Thoracic aorta (tissue), 2 donors: ENCODE results near the gene TRNT1. TPM values are rescaled to one million over a fixed set of nuclear protein-coding genes. Genes with fewer than 3 reads are reported as not detected.

Source experiments
- ATAC-seq: fragments of 150-250 bp; one replicate; pipeline ENCODE4 v1.8.0; 2017; ENCODE audit warnings: low read depth; ENCODE audit not compliant: insufficient number of reproducible peaks, low FRiP score
- DNase-seq: peaks from one replicate; pipeline ENCODE4 v3.0.0-alpha.2; 2020; ENCODE audit warnings: low spot score
- H3K27ac ChIP-seq, 2 donors: fragments of 200-600 bp; sonication (generic); 1 replicate in 1 of 2; 2 replicates in 1 of 2; pipeline ENCODE4 v1.5.1; 2016; ENCODE audit warnings: mild to moderate bottlenecking in 2 of 2, moderate library complexity in 2 of 2
- H3K27me3 ChIP-seq: fragments of 200-600 bp; sonication (generic); replicated peaks from 2 replicates; pipeline ENCODE4 v1.6.0; 2016; ENCODE audit warnings: mild to moderate bottlenecking; ENCODE audit not compliant: insufficient read depth
- H3K36me3 ChIP-seq: fragments of 200-600 bp; sonication (generic); one replicate; pipeline ENCODE4 v1.5.1; 2016
- H3K4me1 ChIP-seq, 2 donors: fragments of 200-600 bp; sonication (generic); 1 replicate in 1 of 2; 2 replicates in 1 of 2; pipeline versions ENCODE4 v1.5.1 to v1.6.0; 2016; ENCODE audit warnings: low read depth in 2 of 2, mild to moderate bottlenecking in 1 of 2; ENCODE audit not compliant: control insufficient read depth in 1 of 2
- H3K4me3 ChIP-seq: fragments of 200-600 bp; sonication (generic); 2 replicates; pipeline ENCODE4 v1.5.1; 2016; ENCODE audit warnings: mild to moderate bottlenecking
- H3K9me3 ChIP-seq: fragments of 200-600 bp; sonication (generic); 2 replicates; pipeline ENCODE4 v1.5.1; 2016
- CTCF ChIP-seq: fragments of 200-600 bp; sonication (generic); IDR thresholded peaks from one replicate; pipeline ENCODE4 v1.5.1; 2019; ENCODE audit warnings: antibody characterized with exemption
- total RNA-seq, 2 donors: library from RNA; depleted of rRNA; stranded (reverse); fragments of >200 nt; gene quantifications; one replicate each; pipeline versions ENCODE4 v1.1.0 to v1.2.3, GENCODE V29; 2016

Gene TRNT1
- 10 to 100 TPM; 21.9 to 23.8 TPM for total RNA-seq

- no peaks in the 10 kb centered on the region for H3K9me3 ChIP-seq
- TF ChIP-seq CTCF = no peak
- H3K4me3 ChIP-seq = peak within 1 kb of the TSS; percentile 83
- DNase-seq (peak; percentile 93), ATAC-seq (peak; percentile 98)
- peaks cover 8 to 9% of the 10 kb centered on the region in 2 donors for H3K4me1 ChIP-seq
- H3K27ac ChIP-seq = peak within 1 kb of the TSS; percentile 80 to 88
- H3K27me3 ChIP-seq = no peaks in the 10 kb centered on the region
- H3K36me3 ChIP-seq = peaks cover 18% of the 10 kb centered on the region
Measured at GRCh38 chr3:3126477-3127431, at the start of gene TRNT1. TSS of gene TRNT1 (plus strand) at chr3:3126940. CDS start at chr3:3129041, 2,101 bp downstream.

GRCh38 chr3:3080309-3080708, 46.4 kb upstream of the TRNT1 start:
- no peak for TF ChIP-seq CTCF
- Histone ChIP-seq H3K9me3 (no peaks in the 10 kb centered on the region), H3K27me3 (no peaks in the 10 kb centered on the region), H3K4me3 (no peak overlapping the region), H3K27ac (no peak overlapping the region), H3K36me3 (no peaks in the 10 kb centered on the region), H3K4me1 (no peaks in the 10 kb centered on the region)
- ATAC-seq (no peak), DNase-seq (no peak)

- no peak for ATAC-seq
- Histone ChIP-seq H3K4me3 (no peak overlapping the region), H3K9me3 (no peaks in the 10 kb centered on the region), H3K36me3 (no peaks in the 10 kb centered on the region), H3K27ac (no peak overlapping the region), H3K4me1 (no peaks in the 10 kb centered on the region), H3K27me3 (no peaks in the 10 kb centered on the region)
- DNase-seq = no peak
- no peak for TF ChIP-seq CTCF
Measured at GRCh38 chr3:3081381-3082233, 45.1 kb upstream of the TRNT1 start.

- Histone ChIP-seq H3K9me3 (no peaks in the 10 kb centered on the region), H3K27ac (no peak overlapping the region), H3K36me3 (no peaks in the 10 kb centered on the region), H3K4me1 (no peaks in the 10 kb centered on the region), H3K27me3 (no peaks in the 10 kb centered on the region), H3K4me3 (no peak overlapping the region)
- DNase-seq (no peak), ATAC-seq (no peak)
- no peak for TF ChIP-seq CTCF
Measured at GRCh38 chr3:3082234-3082924, 44.4 kb upstream of the TRNT1 start.
